A673 (cell line): Measurements from ENCODE around the gene COPS4. TPM values are rescaled to one million over a fixed set of nuclear protein-coding genes. Genes with fewer than 3 reads are reported as not detected.
"Not testable (repeated sequence)": the region's sequence is repeated elsewhere in the genome, so short reads cannot be mapped to it uniquely, and the experiment has no call there.

ENCODE experiments used
- BruUV-seq: library from RNA; stranded (reverse); fragments of 400-500 nt; replicated peaks from 2 replicates; lab custom pipeline; 2021; lab: Mats Ljungman, UMichigan
- CTCF ChIA-PET: fragments of 300-600 bp; sonication (Branson Sonifier 250); formaldehyde crosslinking; loops from one replicate; lab custom pipeline; 2022; ENCODE audit warnings: antibody characterized with exemption; lab: Charles Lee
- POLR2A ChIA-PET: fragments of 300-600 bp; sonication (Branson Sonifier 250); formaldehyde crosslinking; loops from one replicate; lab custom pipeline; 2022; ENCODE audit warnings: antibody characterized with exemption; ENCODE audit not compliant: low non-redundant PET; lab: Charles Lee
- DNase-seq: peaks from one replicate; pipeline ENCODE4 v3.0.0-alpha.2; 2015; ENCODE audit warnings: low spot score
- H3K27ac ChIP-seq: fragments of 200-600 bp; sonication (generic); 2 replicates; pipeline ENCODE4 v1.5.1; 2016; ENCODE audit warnings: mixed run types, low read depth, mild to moderate bottlenecking, mixed read lengths, antibody characterized with exemption, low read length; ENCODE audit not compliant: poor library complexity, severe bottlenecking
- H3K27me3 ChIP-seq: fragments of 200-600 bp; sonication (generic); replicated peaks from 2 replicates; pipeline ENCODE4 v1.6.1; 2017; ENCODE audit warnings: mixed run types, low read depth, mild to moderate bottlenecking, mixed read lengths, antibody characterized with exemption, low read length; ENCODE audit not compliant: insufficient read depth, poor library complexity
- H3K36me3 ChIP-seq: fragments of 200-600 bp; sonication (generic); 2 replicates; pipeline ENCODE4 v1.6.1; 2016; ENCODE audit warnings: mixed run types, mild to moderate bottlenecking, mixed read lengths, antibody characterized with exemption, low read length; ENCODE audit not compliant: insufficient read depth, poor library complexity, severe bottlenecking
- H3K4me1 ChIP-seq: fragments of 200-600 bp; sonication (generic); 2 replicates; pipeline ENCODE4 v1.6.1; 2017; ENCODE audit warnings: mixed run types, mild to moderate bottlenecking, mixed read lengths, antibody characterized with exemption, low read length; ENCODE audit not compliant: insufficient read depth, poor library complexity, severe bottlenecking
- H3K4me3 ChIP-seq: fragments of 200-600 bp; sonication (generic); 2 replicates; pipeline ENCODE4 v1.5.1; 2016; ENCODE audit warnings: low read depth, mixed run types, mild to moderate bottlenecking, mixed read lengths, low read length; ENCODE audit not compliant: poor library complexity, severe bottlenecking
- H3K9me3 ChIP-seq: fragments of 200-600 bp; sonication (generic); 2 replicates; pipeline ENCODE4 v1.6.1; 2016; ENCODE audit warnings: mixed run types, low read depth, mild to moderate bottlenecking, mixed read lengths, antibody characterized with exemption, low read length; ENCODE audit not compliant: poor library complexity, severe bottlenecking
- CTCF ChIP-seq: fragments of 300-800, 200-600 bp; sonication (generic); conservative IDR thresholded peaks from 2 replicates; pipeline ENCODE4 v1.5.1; 2017; ENCODE audit warnings: low read depth, mild to moderate bottlenecking, antibody characterized with exemption, low read length, moderate library complexity, mixed read lengths
- EZH2 ChIP-seq: fragments of 200-600 bp; sonication (generic); IDR thresholded peaks from 2 replicates; pipeline ENCODE4 v1.6.1; 2017; ENCODE audit warnings: borderline replicate concordance, low read depth, mild to moderate bottlenecking, mixed read lengths, antibody characterized with exemption, low read length; ENCODE audit not compliant: poor library complexity, severe bottlenecking
- intact Hi-C: fragments of 100-400 bp; cut with micrococcal nuclease; formaldehyde crosslinking; loops from one replicate; pipeline ENCODE4 v1.10.0; 2022; ENCODE audit not compliant: unreplicated experiment
- total RNA-seq: library from RNA; stranded (reverse); gene quantifications from 2 replicates; pipeline ENCODE4 v1.2.3, GENCODE V29; 2021

Gene COPS4
- total RNA-seq, 1 experiment from 2014 or later: 25.5 TPM

DNA sequence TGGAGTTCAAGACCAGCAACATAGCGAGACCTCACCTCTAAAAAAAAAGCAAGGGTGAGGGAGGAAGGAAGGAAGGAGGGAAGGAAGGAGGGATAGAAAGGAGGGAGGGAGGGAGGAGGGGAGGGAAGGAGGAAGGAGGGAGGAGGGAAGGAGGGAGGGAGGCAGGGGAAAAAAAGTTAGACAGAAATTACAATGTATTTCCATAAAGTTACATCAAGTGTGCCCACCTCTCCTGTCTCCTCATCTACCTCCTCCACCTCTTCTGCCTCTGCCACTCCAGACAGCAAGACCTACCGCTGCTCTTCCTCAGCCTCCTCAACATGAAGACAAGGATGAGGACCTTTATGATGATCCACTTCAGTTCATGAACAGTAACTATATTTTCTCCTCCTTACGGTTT lies 32.7 kb upstream of the COPS4 start:
- Histone ChIP-seq H3K4me1 (no peaks in the 10 kb centered on the region), H3K27me3 (no peaks in the 10 kb centered on the region), H3K36me3 (no peaks in the 10 kb centered on the region), H3K4me3 (no peak overlapping the region), H3K27ac (no peak overlapping the region), H3K9me3 (no peaks in the 10 kb centered on the region)
- TF ChIP-seq EZH2: no peak
- no peak for TF ChIP-seq CTCF
- POLR2A ChIA-PET: no interaction called here
- BruUV-seq: no TSS peak
- intact Hi-C loops: no loop called here
- DNase-seq: no peak
- CTCF ChIA-PET: no interaction called here

- H3K27ac ChIP-seq, H3K4me3 ChIP-seq, BruUV-seq, H3K36me3 ChIP-seq, DNase-seq, CTCF ChIA-PET, H3K4me1 ChIP-seq, H3K9me3 ChIP-seq, intact Hi-C loops, H3K27me3 ChIP-seq, POLR2A ChIA-PET: not testable (repeated sequence)
These were observed 31.8 kb upstream of the COPS4 start for GRCh38 chr4:83003044-83003791.

DNA sequence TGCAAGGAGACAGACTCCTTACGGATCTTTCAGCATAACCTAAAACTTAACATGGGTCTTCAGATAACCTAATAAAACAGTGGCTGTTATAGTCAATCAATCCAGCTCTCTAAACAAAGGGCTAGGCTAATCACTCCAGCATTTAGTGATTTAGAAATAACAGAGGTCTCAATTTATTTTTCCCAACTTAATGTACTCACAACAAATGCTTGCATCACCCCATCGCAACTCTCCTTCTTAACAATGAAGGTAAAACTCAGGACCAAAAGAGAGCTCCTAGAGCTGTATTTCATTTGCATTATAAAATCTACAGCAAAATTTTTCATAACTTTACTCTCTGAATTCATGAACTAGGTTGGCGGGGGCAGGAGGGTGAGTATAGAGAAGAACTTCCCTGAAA lies 25.5 kb upstream of the COPS4 start:
- TSS peak; percentile 28 for BruUV-seq
- CTCF ChIA-PET: no interaction called here
- Histone ChIP-seq H3K27ac (peak overlapping the region; percentile 84), H3K4me3 (peak overlapping the region; percentile 71), H3K4me1 (no peaks in the 10 kb centered on the region), H3K27me3 (no peaks in the 10 kb centered on the region), H3K9me3 (no peaks in the 10 kb centered on the region), H3K36me3 (no peaks in the 10 kb centered on the region)
- POLR2A ChIA-PET: no interaction called here
- TF ChIP-seq CTCF: no peak
- no peak for TF ChIP-seq EZH2
- DNase-seq: no peak
- intact Hi-C loops: no loop called here

GRCh38 chr4:83010111-83010521 lies 24.9 kb upstream of the COPS4 start:
- CTCF ChIA-PET: no interaction called here
- no peak for TF ChIP-seq EZH2
- no peaks in the 10 kb centered on the region for H3K27me3 ChIP-seq
- BruUV-seq: no TSS peak
- H3K36me3 ChIP-seq: no peaks in the 10 kb centered on the region
- POLR2A ChIA-PET: no interaction called here
- peak overlapping the region; percentile 84 for H3K27ac ChIP-seq
- H3K4me3 ChIP-seq: peak overlapping the region; percentile 71
- DNase-seq: no peak
- H3K4me1 ChIP-seq: no peaks in the 10 kb centered on the region
- no peaks in the 10 kb centered on the region for H3K9me3 ChIP-seq
- intact Hi-C loops: no loop called here
